ENCODE measurements around the gene PEX7. TPM values are rescaled to one million over a fixed set of nuclear protein-coding genes. Genes with fewer than 3 reads are reported as not detected.

The PEX7 gene
- total RNA-seq, 4 donors from 2014 or later: 3.4 to 11.0 (median 7.0) TPM; not detected in 1

GRCh38 chr6:136927292-136927691, 104.9 kb downstream of the PEX7 start:
- intact Hi-C loops (cut with DNase I; ENCODE audit: low total_unique reads): no loop called here
- Histone ChIP-seq H3K9me3 (no peaks in the 10 kb centered on the region), H3K27me3 (peaks cover 25% of the 10 kb centered on the region), H3K36me3 (no peaks in the 10 kb centered on the region), H3K27ac (no peak overlapping the region), H3K4me1 (peaks cover 6 to 14% (median 10%) of the 10 kb centered on the region in 4 donors), H3K4me3 (no peak overlapping the region)
- DNase-seq: no peak
- in situ Hi-C loops (cut with MboI; ENCODE audit: low pct_ligation_motif_present in 1 of 4, low pct_unique_long_range_greater_than_20kb in 1 of 4, low sequenced_read_pairs in 3 of 4): no loop called here
- TF ChIP-seq EP300 (IDR thresholded peaks at IDR 0.05; ENCODE audit: low read depth) (no peak), POLR2A (IDR thresholded peaks at IDR 0.05) (no peak), CTCF (IDR thresholded peaks at IDR 0.05) (no peak), POLR2AphosphoS5 (IDR thresholded peaks at IDR 0.05) (no peak)
- 80 to 89% methylated on average over 1 to 3 of the region's 3 CpGs for WGBS, 2 donors (ENCODE audit: low coverage in 1 of 2)

GRCh38 chr6:136930528-136930927, 108.1 kb downstream of the PEX7 start:
- in situ Hi-C loops (cut with MboI; ENCODE audit: low pct_ligation_motif_present in 1 of 4, low pct_unique_long_range_greater_than_20kb in 1 of 4, low sequenced_read_pairs in 3 of 4): no loop called here
- no peak overlapping the region for H3K27ac ChIP-seq
- no peaks in the 10 kb centered on the region for H3K9me3 ChIP-seq
- no peak for DNase-seq
- H3K27me3 ChIP-seq: peaks cover 5% of the 10 kb centered on the region
- H3K36me3 ChIP-seq: no peaks in the 10 kb centered on the region
- intact Hi-C loops (cut with DNase I; ENCODE audit: low total_unique reads): no loop called here
- no peak for TF ChIP-seq CTCF (IDR thresholded peaks at IDR 0.05)
- no peak for TF ChIP-seq POLR2A (IDR thresholded peaks at IDR 0.05)
- TF ChIP-seq POLR2AphosphoS5 (IDR thresholded peaks at IDR 0.05): no peak
- H3K4me3 ChIP-seq: no peak overlapping the region
- 87 to 90% methylated on average over 4 of the region's 4 CpGs for WGBS, 2 donors (ENCODE audit: low coverage in 1 of 2)
- H3K4me1 ChIP-seq: no peaks in the 10 kb centered on the region

GRCh38 chr6:136932599-136932998, 110.2 kb downstream of the PEX7 start:
- no peaks in the 10 kb centered on the region for H3K36me3 ChIP-seq
- no peaks in the 10 kb centered on the region for H3K4me1 ChIP-seq
- 80 to 89% methylated on average over 2 of the region's 2 CpGs for WGBS, 2 donors (ENCODE audit: low coverage in 1 of 2)
- no peak for DNase-seq
- H3K4me3 ChIP-seq: no peak overlapping the region
- intact Hi-C loops (cut with DNase I; ENCODE audit: low total_unique reads) (no loop called here), in situ Hi-C loops (cut with MboI; ENCODE audit: low pct_ligation_motif_present in 1 of 4, low pct_unique_long_range_greater_than_20kb in 1 of 4, low sequenced_read_pairs in 3 of 4) (no loop called here)
- H3K27ac ChIP-seq: no peak overlapping the region
- no peaks in the 10 kb centered on the region for H3K9me3 ChIP-seq
- TF ChIP-seq POLR2A (IDR thresholded peaks at IDR 0.05) (no peak), CTCF (IDR thresholded peaks at IDR 0.05) (no peak), POLR2AphosphoS5 (IDR thresholded peaks at IDR 0.05) (no peak), EP300 (IDR thresholded peaks at IDR 0.05; ENCODE audit: low read depth) (no peak)
- H3K27me3 ChIP-seq: peaks cover 5% of the 10 kb centered on the region

- H3K36me3 ChIP-seq: no peaks in the 10 kb centered on the region
- 70 to 100% methylated on average over 1 of the region's 1 CpG for WGBS, 2 donors (ENCODE audit: low coverage in 1 of 2)
- H3K27ac ChIP-seq: no peak overlapping the region
- no peak overlapping the region for H3K4me3 ChIP-seq
- intact Hi-C loops (cut with DNase I; ENCODE audit: low total_unique reads) (no loop called here), in situ Hi-C loops (cut with MboI; ENCODE audit: low pct_ligation_motif_present in 1 of 4, low pct_unique_long_range_greater_than_20kb in 1 of 4, low sequenced_read_pairs in 3 of 4) (no loop called here)
- TF ChIP-seq EP300 (IDR thresholded peaks at IDR 0.05; ENCODE audit: low read depth) (no peak), POLR2AphosphoS5 (IDR thresholded peaks at IDR 0.05) (no peak), POLR2A (IDR thresholded peaks at IDR 0.05) (no peak), CTCF (IDR thresholded peaks at IDR 0.05) (no peak)
- no peaks in the 10 kb centered on the region for H3K4me1 ChIP-seq
- DNase-seq: no peak
- no peaks in the 10 kb centered on the region for H3K9me3 ChIP-seq
- H3K27me3 ChIP-seq: no peaks in the 10 kb centered on the region
Measured at GRCh38 chr6:136945072-136945471, 122.7 kb downstream of the PEX7 start.

Measured in transverse colon (tissue), 4 donors.